K562 (cell line): ENCODE results near the gene SEC23A. TPM values are rescaled to one million over a fixed set of nuclear protein-coding genes. Genes with fewer than 3 reads are reported as not detected.
"Not testable (repeated sequence)": the region's sequence is repeated elsewhere in the genome, so short reads cannot be mapped to it uniquely, and the experiment has no call there.

ENCODE experiments used
- ATAC-seq: fragments of 200-7000 bp; cut with Tn5 transposase; 3 replicates; pipeline ENCODE4 v1.9.1; 2020; ENCODE audit warnings: moderate library complexity
- BruUV-seq: library from RNA; stranded (reverse); fragments of 400-500 nt; replicated peaks from 2 replicates; lab custom pipeline; 2021; lab: Mats Ljungman, UMichigan
- CTCF ChIA-PET: fragments of 300-600 bp; formaldehyde crosslinking; extraction: SDS; loops from one replicate; lab custom pipeline; 2021; ENCODE audit warnings: low intra/inter-chr PET ratio; lab: Yijun Ruan, JAX
- POLR2A ChIA-PET: fragments of 300-600, 350-650 bp; sonication (Branson Sonifier 250); formaldehyde crosslinking; extraction: SDS; loops from one replicate; lab custom pipeline; 2021; ENCODE audit warnings: antibody characterized with exemption, inconsistent platforms; lab: Yijun Ruan, JAX
- DNase-seq, 4 experiments: peaks; one replicate each; pipeline versions ENCODE4 v3.0.0 to v3.0.0-alpha.2; 2011 to 2018; ENCODE audit warnings: low spot score in 3 of 4, mixed read lengths in 3 of 4; ENCODE audit errors: extremely low read depth in 1 of 4
- FAIRE-seq: peaks from 2 replicates; lab custom pipeline; 2011; peaks lifted over from hg19 to GRCh38; lab: Jason Lieb, UNC
- H2AFZ ChIP-seq: 2 replicates; pipeline ENCODE4 v1.6.0; 2011; ENCODE audit warnings: low read depth, low read length, control low read depth, inconsistent platforms
- H3K27ac ChIP-seq: fragments of 200-600 bp; 3 replicates; pipeline ENCODE4 v1.8.0; 2011; ENCODE audit warnings: low read depth, mild to moderate bottlenecking, control low read depth, inconsistent platforms, low read length, moderate library complexity, mixed read lengths; ENCODE audit errors: extremely low read depth
- H3K27me3 ChIP-seq, 2 experiments: fragments of 300-600 bp in 1 of 2; 2 replicates in 1 of 2; 3 replicates in 1 of 2; pipeline versions ENCODE4 v1.6.0 to v1.8.0; 2011; ENCODE audit warnings: inconsistent platforms in 2 of 2, low read length in 2 of 2, mild to moderate bottlenecking in 1 of 2, mixed read lengths in 1 of 2, moderate library complexity in 1 of 2; ENCODE audit not compliant: control insufficient read depth in 2 of 2, insufficient read depth in 2 of 2
- H3K36me3 ChIP-seq: fragments of 300-600 bp; 3 replicates; pipeline ENCODE4 v1.8.0; 2011; ENCODE audit warnings: mild to moderate bottlenecking, low read length, inconsistent platforms; ENCODE audit not compliant: control insufficient read depth, insufficient read depth
- H3K4me1 ChIP-seq, 2 experiments: fragments of 200-600 bp in 1 of 2; replicated peaks in 1 of 2; 2 replicates in 1 of 2; 3 replicates in 1 of 2; pipeline versions ENCODE4 v1.5.1 to v1.8.0; 2011; ENCODE audit warnings: inconsistent platforms in 2 of 2, low read length in 2 of 2, mild to moderate bottlenecking in 1 of 2, mixed read lengths in 1 of 2, moderate library complexity in 1 of 2; ENCODE audit not compliant: control insufficient read depth in 2 of 2, insufficient read depth in 2 of 2
- H3K4me2 ChIP-seq: 2 replicates; pipeline ENCODE4 v1.6.1; 2011; ENCODE audit warnings: low read length, control low read depth, inconsistent platforms, mixed read lengths; ENCODE audit not compliant: insufficient read depth
- H3K4me3 ChIP-seq: fragments of 200-600 bp; sonication (generic), shearing (Covaris generic); 2 replicates; pipeline ENCODE4 v1.5.1; 2016; ENCODE audit warnings: control low read depth, inconsistent platforms
- H3K79me2 ChIP-seq: fragments of 200-600 bp; 3 replicates; pipeline ENCODE4 v1.8.0; 2011; ENCODE audit warnings: low read length, inconsistent platforms; ENCODE audit not compliant: control insufficient read depth, insufficient read depth
- H3K9ac ChIP-seq, 2 experiments: 2 replicates each; pipeline versions ENCODE4 v1.6.0 to v1.6.1; 2011; ENCODE audit warnings: low read depth in 2 of 2, low read length in 2 of 2, control low read depth in 1 of 2, inconsistent platforms in 1 of 2, mild to moderate bottlenecking in 1 of 2, mixed read lengths in 1 of 2; ENCODE audit not compliant: insufficient read depth in 1 of 2
- H3K9me1 ChIP-seq: one replicate; pipeline ENCODE4 v1.6.0; 2011; ENCODE audit warnings: inconsistent platforms, mild to moderate bottlenecking, low read length, moderate library complexity; ENCODE audit not compliant: control insufficient read depth, insufficient read depth
- H3K9me3 ChIP-seq: replicated peaks from 2 replicates; pipeline ENCODE4 v1.5.1; 2011; ENCODE audit warnings: low read depth, low read length, inconsistent platforms; ENCODE audit not compliant: control insufficient read depth, insufficient read depth
- H4K20me1 ChIP-seq: replicated peaks from 2 replicates; pipeline ENCODE4 v1.6.1; 2011; ENCODE audit warnings: low read length, inconsistent platforms, mixed read lengths; ENCODE audit not compliant: control insufficient read depth, insufficient read depth
- ASH1L ChIP-seq: fragments of 450-650 bp; IDR thresholded peaks from 2 replicates; pipeline ENCODE4 v1.6.1; 2018; ENCODE audit warnings: borderline replicate concordance, mild to moderate bottlenecking, low read depth; ENCODE audit not compliant: partially characterized antibody
- CEBPB ChIP-seq: fragments of 450-650 bp; IDR thresholded peaks from 2 replicates; pipeline ENCODE4 v1.6.1; 2016; ENCODE audit warnings: missing genetic modification characterization, missing compliant biosample characterization
- WGBS: fragments of 100-300 bp; shearing (Covaris generic); methylation state at CpG from one replicate; pipeline ENCODE4 v1.1.6; 2016; ENCODE audit warnings: low coverage, mixed read lengths; ENCODE audit not compliant: insufficient coverage; ENCODE audit errors: missing lambda C conversion rate; 5-methylcytosine and 5-hydroxymethylcytosine counted together
- in situ Hi-C: fragments of 300-500 bp; cut with MboI; formaldehyde crosslinking; loops from 4 replicates; pipeline ENCODE4 v1.15.0; 2018; ENCODE audit warnings: inconsistent platforms, mixed read lengths
- intact Hi-C: fragments of 100-400 bp; cut with micrococcal nuclease; formaldehyde crosslinking; loops from 2 replicates; pipeline ENCODE4 v1.14.2; 2022
- polyA plus RNA-seq, 8 experiments: library from polyadenylated mRNA; depleted of rRNA in 4 of 8; stranded (reverse) in 5 of 8; unstranded in 3 of 8; fragments of >200 nt; fragmentation: Nextera tagmentation in 2 of 8; fragmentation: Illumina TruSeq in 1 of 8; extraction: Ambion mirVana in 2 of 8; extraction: Trizol in 1 of 8; gene quantifications; 2 replicates each; pipeline versions ENCODE4 v1.2.1 to v1.2.3, GENCODE V29; 2011 to 2014; ENCODE audit warnings: inconsistent platforms in 1 of 8, missing spikeins in 1 of 8
- total RNA-seq, 7 experiments: library from RNA; depleted of rRNA in 6 of 7; stranded (reverse); fragments of >200 nt in 6 of 7; fragmentation: Illumina TruSeq in 2 of 7; extraction: Trizol in 2 of 7; gene quantifications; 2 replicates each; pipeline versions ENCODE4 v1.2.1 to v1.2.3, GENCODE V29; 2011 to 2021; ENCODE audit warnings: low replicate concordance in 1 of 7

Gene SEC23A
- total and polyA plus RNA-seq, 9 of the 15 experiments (the other 6 are each of a cell fraction or from before 2014, with no cell fraction given): 5.5 to 47.0 (median 14.5) TPM

GRCh38 chr14:39069923-39070322 lies 33.1 kb downstream of the SEC23A start:
- no peak for DNase-seq
- 0 out of 2 replicates have a peak, but pooled peaks have one; percentile 10 for TF ChIP-seq CEBPB (tag)
- TF ChIP-seq ASH1L: no peak
- H2AFZ ChIP-seq: no peak overlapping the region
- no peaks in the 10 kb centered on the region for H3K27me3 ChIP-seq
- H3K9me3 ChIP-seq: no peaks in the 10 kb centered on the region
- no peaks in the 10 kb centered on the region for H3K9me1 ChIP-seq
- H3K4me3 ChIP-seq: no peak overlapping the region
- 90% methylated on average over 5 of the region's 5 CpGs for WGBS
- no peaks in the 10 kb centered on the region for H3K4me1 ChIP-seq
- POLR2A ChIA-PET: no interaction called here
- no peak for ATAC-seq
- H3K79me2 ChIP-seq: no peaks in the 10 kb centered on the region
- H3K27ac ChIP-seq: no peak overlapping the region
- FAIRE-seq: no peak
- H3K9ac ChIP-seq: no peak overlapping the region
- peaks cover 11% of the 10 kb centered on the region; the same call in 1 of the 3 replicates for H3K36me3 ChIP-seq
- in situ Hi-C loops: no loop called here
- H3K4me2 ChIP-seq: no peak overlapping the region
- intact Hi-C loops: no loop called here
- BruUV-seq: no TSS peak
- CTCF ChIA-PET: no interaction called here
- no peaks in the 10 kb centered on the region for H4K20me1 ChIP-seq

DNA sequence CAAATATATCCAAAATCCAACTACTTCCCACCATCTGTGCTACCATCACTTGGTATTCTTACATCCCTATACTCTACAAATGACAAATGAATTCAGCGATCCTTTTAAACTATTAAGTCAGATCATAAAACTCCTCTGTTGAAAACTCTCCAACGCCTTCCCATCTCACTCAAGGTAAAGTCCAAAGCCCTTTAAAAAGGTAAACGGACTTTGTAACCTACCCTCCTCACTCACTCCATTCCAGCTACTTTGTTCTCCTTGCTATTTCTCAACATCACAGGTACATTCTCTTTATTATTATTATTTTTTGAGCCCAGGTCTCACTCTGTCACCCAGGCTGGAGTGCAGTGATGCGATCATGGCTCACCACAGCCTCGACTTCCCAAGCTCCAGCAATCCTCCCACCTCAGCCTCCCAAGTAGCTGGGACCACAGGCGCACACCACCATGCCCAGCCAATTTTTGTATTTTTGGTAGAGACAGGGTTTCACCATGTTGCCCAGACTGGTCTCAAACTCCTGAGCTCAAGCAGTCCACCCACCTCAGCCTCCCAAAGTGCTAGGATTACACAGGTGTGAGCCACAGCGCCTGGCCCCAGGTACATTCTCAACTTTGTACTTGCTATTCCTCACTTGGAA lies 33.7 kb downstream of the SEC23A start:
- H3K27ac ChIP-seq, DNase-seq, H3K4me1 ChIP-seq, H3K79me2 ChIP-seq, H2AFZ ChIP-seq, CTCF ChIA-PET, intact Hi-C loops, H4K20me1 ChIP-seq, H3K27me3 ChIP-seq, BruUV-seq, H3K4me2 ChIP-seq, ATAC-seq, H3K9me3 ChIP-seq, in situ Hi-C loops, FAIRE-seq, H3K9ac ChIP-seq, H3K9me1 ChIP-seq, H3K4me3 ChIP-seq: not testable (repeated sequence)
- peaks cover 14% of the 10 kb centered on the region; the same call in 1 of the 3 replicates for H3K36me3 ChIP-seq
- WGBS: 77% methylated on average over 7 of the region's 7 CpGs
- POLR2A ChIA-PET: interaction anchor here (0.6 kb wide), 1 partner anchor 322 kb away, joined by 3 read pairs; no protein-coding TSS in a partner anchor
